PC-3 (cell line): ENCODE measurements around the gene UBE2L3. TPM values are rescaled to one million over a fixed set of nuclear protein-coding genes. Genes with fewer than 3 reads are reported as not detected.
A peak's percentile ranks its signal among the peaks of the same experiment; 100 is the strongest.

ENCODE experiments used
- ATAC-seq: fragments of 200-7000 bp; cut with Tn5 transposase; 2 replicates; pipeline ENCODE4 v1.9.1; 2020; ENCODE audit warnings: mild to moderate bottlenecking, moderate library complexity
- BruUV-seq: library from RNA; stranded (reverse); fragments of 400-500 nt; replicated peaks from 2 replicates; lab custom pipeline; 2021; lab: Mats Ljungman, UMichigan
- CTCF ChIA-PET: fragments of 300-600 bp; sonication (Branson Sonifier 250); formaldehyde crosslinking; loops from one replicate; lab custom pipeline; 2022; ENCODE audit warnings: antibody characterized with exemption; lab: Charles Lee
- POLR2A ChIA-PET: fragments of 300-600 bp; sonication (Branson Sonifier 250); formaldehyde crosslinking; loops from one replicate; lab custom pipeline; 2022; ENCODE audit warnings: antibody characterized with exemption; ENCODE audit not compliant: unreplicated experiment; lab: Charles Lee
- DNase-seq: peaks from one replicate; pipeline ENCODE4 v3.0.0-alpha.2; 2015
- H2AFZ ChIP-seq: fragments of 300-600 bp; sonication (generic); 2 replicates; pipeline ENCODE4 v1.6.0; 2016; ENCODE audit warnings: antibody characterized with exemption, low read length
- H3F3A ChIP-seq: fragments of 300-600 bp; sonication (generic); one replicate; pipeline ENCODE4 v1.6.0; 2017; ENCODE audit warnings: antibody characterized with exemption, low read length, control low read depth, mild to moderate bottlenecking; ENCODE audit not compliant: unreplicated experiment
- H3K27ac ChIP-seq: fragments of 300-600 bp; sonication (generic); 2 replicates; pipeline ENCODE4 v1.5.1; 2016; ENCODE audit warnings: mild to moderate bottlenecking, low read length
- H3K27me3 ChIP-seq: fragments of 300-600 bp; sonication (generic); 2 replicates; pipeline ENCODE4 v1.6.1; 2016; ENCODE audit warnings: low read length, mixed read lengths
- H3K36me3 ChIP-seq: fragments of 300-600 bp; sonication (generic); 2 replicates; pipeline ENCODE4 v1.6.1; 2016; ENCODE audit warnings: low read depth, mixed run types, low read length, mixed read lengths
- H3K4me1 ChIP-seq: fragments of 300-600 bp; sonication (generic); 2 replicates; pipeline ENCODE4 v1.5.1; 2016; ENCODE audit warnings: low read length; ENCODE audit not compliant: insufficient read depth
- H3K4me2 ChIP-seq: fragments of 300-600 bp; sonication (generic); 2 replicates; pipeline ENCODE4 v1.6.0; 2016; ENCODE audit warnings: low read length
- H3K4me3 ChIP-seq: fragments of 300-600 bp; sonication (generic); 2 replicates; pipeline ENCODE4 v1.5.1; 2016; ENCODE audit warnings: mild to moderate bottlenecking, low read length, mixed read lengths
- H3K79me2 ChIP-seq: fragments of 300-600 bp; sonication (generic); 2 replicates; pipeline ENCODE4 v1.6.1; 2017; ENCODE audit warnings: low read length, mixed read lengths
- H3K9ac ChIP-seq: fragments of 300-600 bp; sonication (generic); 2 replicates; pipeline ENCODE4 v1.6.0; 2016; ENCODE audit warnings: mild to moderate bottlenecking, low read length
- H3K9me2 ChIP-seq: fragments of 300-600 bp; sonication (generic); replicated peaks from 2 replicates; pipeline ENCODE4 v1.6.1; 2016; ENCODE audit warnings: mixed run types, low read length, mixed read lengths
- H3K9me3 ChIP-seq: fragments of 300-600 bp; sonication (generic); 2 replicates; pipeline ENCODE4 v1.6.1; 2016; ENCODE audit warnings: low read length, mixed read lengths
- H4K20me1 ChIP-seq: fragments of 300-600 bp; sonication (generic); 2 replicates; pipeline ENCODE4 v1.6.1; 2016; ENCODE audit warnings: low read length, mixed read lengths
- CTCF ChIP-seq: fragments of 300-600 bp; sonication (generic); conservative IDR thresholded peaks from 2 replicates; pipeline ENCODE4 v1.5.1; 2017; ENCODE audit warnings: antibody characterized with exemption, low read depth, mild to moderate bottlenecking, low read length
- EZH2 ChIP-seq: fragments of 300-600 bp; sonication (generic); IDR thresholded peaks from one replicate; pipeline ENCODE4 v1.6.1; 2017; ENCODE audit warnings: antibody characterized with exemption, mild to moderate bottlenecking, low read length; ENCODE audit not compliant: unreplicated experiment
- EZH2phosphoT487 ChIP-seq: fragments of 300-600 bp; sonication (generic); IDR thresholded peaks from 2 replicates; pipeline ENCODE4 v1.6.1; 2018; ENCODE audit warnings: mild to moderate bottlenecking, antibody characterized with exemption, low read length, borderline replicate concordance
- intact Hi-C: fragments of 100-400 bp; cut with micrococcal nuclease; formaldehyde crosslinking; loops from 2 replicates; pipeline ENCODE4 v1.9.0; 2023
- total RNA-seq: library from RNA; depleted of rRNA; stranded (reverse); fragments of >200 nt; gene quantifications from 2 replicates; pipeline ENCODE4 v1.2.3, GENCODE V29; 2014

The UBE2L3 gene
- total RNA-seq, 1 experiment from 2014 or later = 72.0 TPM

- no peaks in the 10 kb centered on the region for H3K9me2 ChIP-seq
- POLR2A ChIA-PET = interaction anchor here (0.6 to 0.7 kb wide), 2 partner anchors 16 to 587 kb away, joined by 3 to 4 read pairs; no protein-coding TSS in a partner anchor
- no peak overlapping the region for H3K4me3 ChIP-seq
- peaks cover 49% of the 10 kb centered on the region for H3K79me2 ChIP-seq
- H3K4me1 ChIP-seq = peaks cover 10% of the 10 kb centered on the region
- ATAC-seq = no peak
- H3F3A ChIP-seq = no peaks in the 10 kb centered on the region
- H3K27me3 ChIP-seq = no peaks in the 10 kb centered on the region
- H4K20me1 ChIP-seq = no peaks in the 10 kb centered on the region
- TF ChIP-seq EZH2phosphoT487 (no peak), CTCF (no peak), EZH2 (no peak)
- intact Hi-C loops = no loop called here
- H3K9ac ChIP-seq = no peak overlapping the region
- CTCF ChIA-PET = no interaction called here
- H3K27ac ChIP-seq = no peak overlapping the region
- H3K4me2 ChIP-seq = 0 out of 2 replicates have a peak overlapping the region, but pooled peaks have one; percentile 16
- DNase-seq = no peak
- peaks cover 7% of the 10 kb centered on the region; the same call in 1 of the 2 replicates for H3K36me3 ChIP-seq
- H2AFZ ChIP-seq = no peak overlapping the region
- no peaks in the 10 kb centered on the region for H3K9me3 ChIP-seq
- no TSS peak for BruUV-seq
Measured at GRCh38 chr22:21626073-21626734, 58.7 kb downstream of the UBE2L3 start.

- H3K4me1 ChIP-seq = peaks cover 10% of the 10 kb centered on the region
Measured at GRCh38 chr22:21626735-21627469, 59.4 kb downstream of the UBE2L3 start.

More at GRCh38 chr22:21626735-21627469, 59.4 kb downstream of the UBE2L3 start:
- Histone ChIP-seq H3K4me3 (no peak overlapping the region), H3F3A (no peaks in the 10 kb centered on the region), H3K27me3 (no peaks in the 10 kb centered on the region), H3K9me2 (no peaks in the 10 kb centered on the region), H2AFZ (no peak overlapping the region), H4K20me1 (no peaks in the 10 kb centered on the region), H3K27ac (no peak overlapping the region), H3K9me3 (no peaks in the 10 kb centered on the region), H3K4me2 (peak overlapping the region; percentile 16; the same call in 1 of the 2 replicates), H3K79me2 (peaks cover 48% of the 10 kb centered on the region), H3K9ac (no peak overlapping the region), H3K36me3 (peaks cover 7% of the 10 kb centered on the region; the same call in 1 of the 2 replicates)
- no peak for DNase-seq
- CTCF ChIA-PET = no interaction called here
- TF ChIP-seq EZH2 (no peak), CTCF (no peak), EZH2phosphoT487 (no peak)
- POLR2A ChIA-PET = interaction anchor here (0.6 kb wide), 1 partner anchor 15 kb away, joined by 3 read pairs; no protein-coding TSS in a partner anchor
- ATAC-seq = no peak
- intact Hi-C loops = no loop called here
- BruUV-seq = no TSS peak
